DND-41 (cell line): ENCODE results near the gene FNBP1L.

ENCODE experiments used
- ATAC-seq: fragments of 200-7000 bp; cut with Tn5 transposase; 3 replicates; pipeline ENCODE4 v1.9.1; 2021; ENCODE audit warnings: low read depth; ENCODE audit not compliant: insufficient read depth
- DNase-seq: peaks from one replicate; pipeline ENCODE4 v3.0.0-alpha.2; 2020
- H2AFZ ChIP-seq: 2 replicates; pipeline ENCODE4 v1.6.0; 2012; ENCODE audit warnings: low read depth, low read length
- H3K27ac ChIP-seq: 2 replicates; pipeline ENCODE4 v1.5.1; 2012; ENCODE audit warnings: low read length, inconsistent platforms
- H3K27me3 ChIP-seq: fragments of 200-600 bp; sonication (generic); 2 replicates; pipeline ENCODE4 v1.6.0; 2012; ENCODE audit warnings: low read length, mild to moderate bottlenecking, inconsistent platforms; ENCODE audit not compliant: insufficient read depth, poor library complexity
- H3K36me3 ChIP-seq: 2 replicates; pipeline ENCODE4 v1.5.1; 2012; ENCODE audit warnings: low read length, inconsistent platforms; ENCODE audit not compliant: insufficient read depth
- H3K4me1 ChIP-seq: 2 replicates; pipeline ENCODE4 v1.5.1; 2012; ENCODE audit warnings: mild to moderate bottlenecking, low read length; ENCODE audit not compliant: insufficient read depth
- H3K4me2 ChIP-seq: 2 replicates; pipeline ENCODE4 v1.6.0; 2012; ENCODE audit warnings: mild to moderate bottlenecking, moderate library complexity, low read length, inconsistent platforms; ENCODE audit not compliant: insufficient read depth
- H3K4me3 ChIP-seq, 2 experiments: fragments of 200-600 bp in 1 of 2; shearing (Covaris generic) in 1 of 2; 2 replicates each; pipeline ENCODE4 v1.5.1; 2012 to 2016; ENCODE audit warnings: inconsistent platforms in 2 of 2, low read length in 2 of 2, mild to moderate bottlenecking in 2 of 2, low read depth in 1 of 2, moderate library complexity in 1 of 2
- H3K79me2 ChIP-seq: 2 replicates; pipeline ENCODE4 v1.6.0; 2012; ENCODE audit warnings: low read length, inconsistent platforms; ENCODE audit not compliant: insufficient read depth
- H3K9ac ChIP-seq: 2 replicates; pipeline ENCODE4 v1.6.0; 2012; ENCODE audit warnings: low read depth, mild to moderate bottlenecking, inconsistent platforms, low read length, moderate library complexity
- H3K9me3 ChIP-seq: 2 replicates; pipeline ENCODE4 v1.5.1; 2012; ENCODE audit warnings: low read length, moderate library complexity, mild to moderate bottlenecking, inconsistent platforms; ENCODE audit not compliant: insufficient read depth, severe bottlenecking
- H4K20me1 ChIP-seq: 2 replicates; pipeline ENCODE4 v1.6.0; 2012; ENCODE audit warnings: low read length; ENCODE audit not compliant: insufficient read depth
- CTCF ChIP-seq: IDR thresholded peaks from 2 replicates; pipeline ENCODE4 v1.5.1; 2012; ENCODE audit warnings: borderline replicate concordance, low read length, moderate library complexity, mild to moderate bottlenecking; ENCODE audit not compliant: poor library complexity, severe bottlenecking; ENCODE audit errors: extremely low read depth
- EZH2 ChIP-seq: IDR thresholded peaks from 3 replicates; pipeline ENCODE4 v1.6.1; 2012; ENCODE audit warnings: borderline replicate concordance, low read depth, mild to moderate bottlenecking, moderate library complexity, low read length, inconsistent platforms; ENCODE audit not compliant: severe bottlenecking

The FNBP1L gene

GRCh38 chr1:93499533-93499932 lies 51.6 kb downstream of the FNBP1L start:
- DNase-seq (no peak), ATAC-seq (no peak)
- Histone ChIP-seq H3K36me3 (no peaks in the 10 kb centered on the region), H3K9ac (no peak overlapping the region), H4K20me1 (peaks cover 4% of the 10 kb centered on the region; the same call in 1 of the 2 replicates), H3K4me3 (no peak overlapping the region), H3K9me3 (no peaks in the 10 kb centered on the region), H2AFZ (no peak overlapping the region), H3K4me2 (no peak overlapping the region), H3K27ac (no peak overlapping the region), H3K79me2 (peaks cover 18% of the 10 kb centered on the region), H3K27me3 (no peaks in the 10 kb centered on the region), H3K4me1 (no peaks in the 10 kb centered on the region; the same call in 1 of the 2 replicates)
- TF ChIP-seq CTCF: no peak
- no peak for TF ChIP-seq EZH2

- no peaks in the 10 kb centered on the region for H3K9me3 ChIP-seq
- H3K4me1 ChIP-seq: no peaks in the 10 kb centered on the region; the same call in 1 of the 2 replicates
- ATAC-seq: no peak
- peaks cover 4% of the 10 kb centered on the region; the same call in 1 of the 2 replicates for H4K20me1 ChIP-seq
- no peak overlapping the region for H3K4me2 ChIP-seq
- DNase-seq: no peak
- no peak overlapping the region for H3K27ac ChIP-seq
- no peaks in the 10 kb centered on the region for H3K36me3 ChIP-seq
- H3K27me3 ChIP-seq: no peaks in the 10 kb centered on the region
- no peak overlapping the region for H2AFZ ChIP-seq
- TF ChIP-seq EZH2 (no peak), CTCF (no peak)
- H3K4me3 ChIP-seq: no peak overlapping the region
- H3K9ac ChIP-seq: no peak overlapping the region
- H3K79me2 ChIP-seq: peaks cover 17% of the 10 kb centered on the region
Observed at GRCh38 chr1:93500275-93500674, 52.4 kb downstream of the FNBP1L start.

GRCh38 chr1:93501399-93501798 lies 53.5 kb downstream of the FNBP1L start:
- H3K36me3 ChIP-seq: no peaks in the 10 kb centered on the region
- no peak overlapping the region for H2AFZ ChIP-seq
- no peak for ATAC-seq
- H3K9me3 ChIP-seq: no peaks in the 10 kb centered on the region
- TF ChIP-seq EZH2 (no peak), CTCF (no peak)
- no peaks in the 10 kb centered on the region; the same call in 1 of the 2 replicates for H3K4me1 ChIP-seq
- no peak overlapping the region for H3K4me3 ChIP-seq
- no peak overlapping the region for H3K27ac ChIP-seq
- H3K27me3 ChIP-seq: no peaks in the 10 kb centered on the region
- peaks cover 10% of the 10 kb centered on the region; the same call in 1 of the 2 replicates for H3K79me2 ChIP-seq
- H3K4me2 ChIP-seq: no peak overlapping the region
- peaks cover 2% of the 10 kb centered on the region; the same call in 1 of the 2 replicates for H4K20me1 ChIP-seq
- no peak for DNase-seq
- no peak overlapping the region for H3K9ac ChIP-seq

- no peaks in the 10 kb centered on the region for H3K27me3 ChIP-seq
- TF ChIP-seq CTCF: no peak
- TF ChIP-seq EZH2: no peak
- no peak overlapping the region for H2AFZ ChIP-seq
- H3K27ac ChIP-seq: no peak overlapping the region
- no peaks in the 10 kb centered on the region for H3K36me3 ChIP-seq
- H3K9ac ChIP-seq: no peak overlapping the region
- no peak for DNase-seq
- H4K20me1 ChIP-seq: no peaks in the 10 kb centered on the region
- ATAC-seq: no peak
- H3K4me1 ChIP-seq: no peaks in the 10 kb centered on the region; the same call in 1 of the 2 replicates
- H3K4me2 ChIP-seq: no peak overlapping the region
- 0 out of 2 replicates have a peak, but pooled peaks cover 5% of the 10 kb centered on the region for H3K79me2 ChIP-seq
- no peak overlapping the region for H3K4me3 ChIP-seq
- no peaks in the 10 kb centered on the region for H3K9me3 ChIP-seq
Observed at GRCh38 chr1:93501829-93502369, 54.0 kb downstream of the FNBP1L start.
